Esophagus (tissue), 2 donors: ENCODE data around the gene SIGLEC15. TPM values are rescaled to one million over a fixed set of nuclear protein-coding genes. Genes with fewer than 3 reads are reported as not detected.
"Not testable (repeated sequence)": the region's sequence is repeated elsewhere in the genome, so short reads cannot be mapped to it uniquely, and the experiment has no call there.

Experiments
- H3K27ac ChIP-seq, 2 donors: one replicate each; pipeline ENCODE4 v1.5.1; 2013; ENCODE audit warnings: low read depth in 2 of 2, mild to moderate bottlenecking in 2 of 2, inconsistent platforms in 1 of 2, low read length in 1 of 2, moderate library complexity in 1 of 2
- H3K27me3 ChIP-seq, 2 donors: one replicate each; pipeline ENCODE4 v1.6.1; 2013; ENCODE audit warnings: low read length in 2 of 2, control low read depth in 1 of 2, mild to moderate bottlenecking in 1 of 2; ENCODE audit not compliant: insufficient read depth in 2 of 2, control insufficient read depth in 1 of 2
- H3K36me3 ChIP-seq, 2 donors: one replicate each; pipeline ENCODE4 v1.6.1; 2013; ENCODE audit warnings: low read length in 1 of 2; ENCODE audit not compliant: control insufficient read depth in 2 of 2, insufficient read depth in 2 of 2
- H3K4me1 ChIP-seq, 2 donors: one replicate each; pipeline ENCODE4 v1.6.1; 2013; ENCODE audit warnings: low read length in 1 of 2; ENCODE audit not compliant: control insufficient read depth in 2 of 2, insufficient read depth in 2 of 2
- H3K4me3 ChIP-seq, 2 donors: one replicate each; pipeline ENCODE4 v1.5.1; 2013; ENCODE audit warnings: low read length in 2 of 2, mild to moderate bottlenecking in 2 of 2, low read depth in 1 of 2, moderate library complexity in 1 of 2
- H3K9me3 ChIP-seq, 2 donors: one replicate each; pipeline ENCODE4 v1.6.1; 2013; ENCODE audit warnings: mild to moderate bottlenecking in 2 of 2, low read depth in 1 of 2, low read length in 1 of 2, moderate library complexity in 1 of 2; ENCODE audit not compliant: control insufficient read depth in 2 of 2, insufficient read depth in 1 of 2
- WGBS, 2 donors: extraction: QIAGEN DNeasy Blood & Tissue Kit; methylation state at CpG; one replicate each; pipeline ENCODE4 v1.1.7; 2013; 5-methylcytosine and 5-hydroxymethylcytosine counted together
- polyA plus RNA-seq, 2 donors: library from polyadenylated mRNA; stranded (reverse); fragments of 200-250 nt; gene quantifications; one replicate each; pipeline ENCODE4 v1.2.3, GENCODE V29; 2013
- donor health status: healthy with polysubstance abuse.
- donor health status: Bipolar disorder and iron deficiency.

The SIGLEC15 gene
- polyA plus RNA-seq, 2 donors: 0.02 TPM; not detected in 1

GRCh38 chr18:45788861-45789260 is 36.6 kb upstream of the SIGLEC15 start:
- Histone ChIP-seq H3K4me1 (peaks cover 0 to 2% of the 10 kb centered on the region in 2 donors), H3K4me3 (no peak overlapping the region), H3K36me3 (peaks cover 0 to 2% of the 10 kb centered on the region in 2 donors), H3K9me3 (peaks cover 0 to 3% of the 10 kb centered on the region in 2 donors), H3K27ac (no peak overlapping the region), H3K27me3 (peaks cover 4 to 5% of the 10 kb centered on the region in 2 donors)
- 89 to 93% methylated on average over 3 of the region's 3 CpGs for WGBS, 2 donors

DNA sequence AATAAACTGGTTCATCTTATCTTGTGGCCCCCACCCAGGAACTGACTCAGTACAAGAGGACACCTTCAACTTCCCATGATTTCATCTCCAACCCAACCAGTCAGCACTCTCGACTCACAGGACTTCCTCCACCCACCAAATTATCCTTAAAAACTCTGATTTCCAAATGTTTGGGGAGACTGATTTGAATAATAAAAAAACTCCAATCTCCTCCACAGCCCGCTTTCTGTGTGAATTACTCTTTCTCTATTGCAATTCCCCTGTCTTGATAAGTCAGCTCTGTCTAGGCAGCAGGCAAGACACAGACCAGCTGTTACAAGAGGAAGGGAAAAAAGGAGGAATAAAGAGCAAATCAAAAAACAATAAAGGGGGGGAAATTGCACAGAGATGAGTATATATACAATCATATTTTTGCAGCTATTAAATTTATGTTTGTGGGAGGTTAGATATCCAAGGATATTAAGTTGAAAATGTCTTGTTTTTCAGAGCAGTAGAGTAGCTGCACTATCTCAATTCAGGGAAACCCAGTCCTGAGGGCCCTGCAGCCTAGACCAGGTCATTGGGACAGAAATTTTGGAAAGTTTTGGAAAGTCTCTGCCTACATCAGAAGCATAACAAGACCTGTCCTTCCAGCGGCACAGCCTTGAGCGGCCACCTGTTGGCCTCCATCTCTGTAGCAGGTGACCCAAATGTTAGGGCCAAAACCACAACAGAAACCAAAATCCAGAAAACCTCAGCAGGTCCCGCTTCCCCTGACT is 32.8 kb upstream of the SIGLEC15 start:
- peaks cover 2 to 4% of the 10 kb centered on the region in 2 donors for H3K27me3 ChIP-seq

DNA sequence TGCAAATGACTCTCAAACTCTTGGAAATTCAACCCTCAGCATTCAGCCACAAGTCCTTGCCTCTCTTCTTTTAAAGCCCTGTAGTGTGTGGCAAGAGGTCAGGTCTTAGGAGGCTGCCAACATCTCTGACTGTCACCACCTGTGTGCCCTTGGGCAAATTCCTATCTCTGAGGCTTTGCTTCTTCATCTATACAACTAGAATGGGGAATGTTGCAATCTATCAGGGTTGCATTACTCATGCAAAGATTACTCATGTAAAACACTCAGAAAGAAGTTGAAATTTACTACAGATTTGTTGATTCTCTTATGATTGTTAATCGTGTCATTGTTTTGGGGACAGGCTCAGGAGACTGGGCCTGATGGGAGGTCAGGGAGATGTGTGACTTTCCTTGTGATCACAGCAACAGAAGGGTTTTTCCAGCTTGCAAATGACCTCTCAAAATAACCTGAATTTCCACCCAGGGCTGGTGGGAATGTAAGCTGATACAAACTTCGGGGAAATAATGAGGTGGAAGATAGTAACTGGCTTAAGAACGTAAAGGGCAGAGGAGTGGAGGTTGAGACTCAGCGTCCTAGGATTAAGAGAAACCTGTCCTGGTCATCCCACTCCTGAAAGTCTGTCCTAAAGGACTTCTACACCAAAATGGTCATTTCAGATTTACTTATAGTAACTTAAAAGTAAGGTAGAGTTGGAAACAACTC is 32.1 kb upstream of the SIGLEC15 start:
- Histone ChIP-seq H3K4me1 (peaks cover 0 to 2% of the 10 kb centered on the region in 2 donors), H3K36me3 (peaks cover 0 to under 1% of the 10 kb centered on the region in 2 donors), H3K27ac (no peak overlapping the region), H3K9me3 (peaks cover 0 to 3% of the 10 kb centered on the region in 2 donors), H3K27me3 (peaks cover under 1 to 4% of the 10 kb centered on the region in 2 donors), H3K4me3 (no peak overlapping the region)
- WGBS, 2 donors: 31 to 33% methylated on average over 4 of the region's 4 CpGs

More for the DNA sequence above, 32.8 kb upstream of the SIGLEC15 start:
- Histone ChIP-seq H3K27ac (no peak overlapping the region), H3K4me1 (peaks cover 0 to 2% of the 10 kb centered on the region in 2 donors), H3K4me3 (no peak overlapping the region), H3K9me3 (peaks cover 0 to 3% of the 10 kb centered on the region in 2 donors), H3K36me3 (peaks cover 0 to 2% of the 10 kb centered on the region in 2 donors)
- WGBS, 2 donors: 62 to 75% methylated on average over 5 of the region's 5 CpGs

DNA sequence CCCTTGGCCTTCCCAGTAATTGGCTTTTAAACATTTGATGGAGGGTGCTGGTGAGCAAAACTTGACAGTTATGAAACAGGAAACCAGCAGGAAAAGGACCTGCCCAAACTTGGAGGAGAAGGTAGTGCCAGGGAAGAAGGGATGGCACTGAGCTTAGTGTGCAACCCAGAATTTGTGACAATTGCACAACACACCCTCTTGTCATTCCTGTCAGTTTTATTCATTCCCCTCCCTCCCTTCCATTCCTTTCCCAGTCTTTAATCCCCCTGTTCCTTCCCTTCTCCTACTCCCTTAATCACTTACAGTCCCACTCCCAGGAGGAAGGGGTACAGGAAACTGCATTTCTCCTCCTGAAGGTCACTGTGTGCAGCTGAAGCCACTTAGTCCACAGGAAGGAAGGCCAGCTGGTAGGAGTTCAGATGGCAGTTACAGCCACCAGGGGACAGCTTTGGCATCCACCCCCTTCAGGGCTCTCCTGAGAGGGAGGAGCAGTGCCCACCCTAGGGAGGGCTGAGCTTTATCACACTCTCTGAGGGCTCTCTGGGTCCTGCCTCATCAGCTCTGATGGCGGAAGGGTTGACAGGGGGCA is 24.0 kb upstream of the SIGLEC15 start:
- 91 to 93% methylated on average over 1 of the region's 1 CpG for WGBS, 2 donors
- peaks cover 0 to 6% of the 10 kb centered on the region in 2 donors for H3K9me3 ChIP-seq

DNA sequence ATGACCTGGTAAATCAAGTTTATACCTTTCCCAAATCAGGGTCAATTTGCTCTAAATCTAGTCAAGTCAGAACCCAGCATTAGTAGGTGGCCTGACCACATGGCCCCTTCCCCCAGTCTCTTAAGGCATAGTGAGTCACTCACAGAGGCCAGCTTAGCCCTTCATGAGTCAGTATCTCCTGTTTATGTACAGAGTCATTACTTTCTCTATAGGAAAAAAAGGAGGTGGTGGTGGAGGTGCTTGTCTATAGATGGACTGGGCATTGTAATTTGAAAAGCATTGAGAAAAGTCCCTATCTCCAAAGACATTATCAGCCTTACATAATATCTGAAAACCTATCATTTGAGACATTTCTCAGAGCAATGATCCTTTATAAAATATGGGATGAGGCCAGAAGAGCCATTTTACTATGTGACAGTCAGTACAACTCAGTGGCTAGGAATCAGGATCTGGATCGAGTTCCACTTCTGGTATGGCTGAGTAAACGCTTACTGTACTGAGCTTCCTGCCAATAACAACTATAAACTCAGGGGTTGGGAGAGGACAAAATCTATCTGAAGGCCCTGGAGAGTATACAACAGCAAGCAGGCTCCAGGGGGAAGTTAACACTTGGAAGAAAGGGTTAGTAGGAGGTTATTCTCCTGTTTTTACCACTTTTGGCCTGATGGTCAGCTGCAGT is 22.5 kb upstream of the SIGLEC15 start:
- H3K27ac ChIP-seq: no peak overlapping the region

More for the DNA sequence above, 24.0 kb upstream of the SIGLEC15 start:
- H3K36me3 ChIP-seq: no peaks in the 10 kb centered on the region
- H3K27me3 ChIP-seq: peaks cover 0 to 5% of the 10 kb centered on the region in 2 donors
- no peak overlapping the region for H3K27ac ChIP-seq
- no peak overlapping the region for H3K4me3 ChIP-seq
- H3K4me1 ChIP-seq: no peaks in the 10 kb centered on the region

GRCh38 chr18:45805551-45805950 is 19.9 kb upstream of the SIGLEC15 start:
- Histone ChIP-seq H3K27ac (no peak overlapping the region), H3K4me1 (no peaks in the 10 kb centered on the region), H3K4me3 (no peak overlapping the region), H3K27me3 (peaks cover 0 to 3% of the 10 kb centered on the region in 2 donors), H3K9me3 (peaks cover 0 to 8% of the 10 kb centered on the region in 2 donors), H3K36me3 (no peaks in the 10 kb centered on the region)

More for the DNA sequence above, 22.5 kb upstream of the SIGLEC15 start:
- H3K9me3 ChIP-seq: peaks cover 0 to 8% of the 10 kb centered on the region in 2 donors
- H3K4me3 ChIP-seq: no peak overlapping the region
- no peaks in the 10 kb centered on the region for H3K4me1 ChIP-seq
- peaks cover 0 to 5% of the 10 kb centered on the region in 2 donors for H3K27me3 ChIP-seq
- no peaks in the 10 kb centered on the region for H3K36me3 ChIP-seq
- 39 to 56% methylated on average over 2 of the region's 2 CpGs for WGBS, 2 donors

DNA sequence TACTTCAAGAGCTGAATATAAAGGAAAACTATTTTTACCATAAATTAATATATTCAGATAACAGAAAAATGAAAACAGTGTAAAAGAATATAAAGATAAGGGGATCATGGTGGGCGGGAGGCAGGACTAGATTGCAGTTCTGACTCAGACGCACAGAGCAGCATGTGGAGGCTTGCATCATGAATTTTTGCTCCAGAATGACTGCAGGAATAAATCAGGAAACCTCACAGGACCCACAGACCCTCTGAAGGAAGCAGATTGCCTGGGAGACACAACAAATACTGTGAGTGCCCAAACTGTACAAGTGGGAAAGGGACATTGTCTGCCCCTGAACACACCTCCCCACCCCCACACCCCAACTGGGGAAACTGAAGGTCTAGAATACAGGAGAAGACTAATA is 19.2 kb upstream of the SIGLEC15 start:
- Histone ChIP-seq H3K36me3 (no peaks in the 10 kb centered on the region), H3K27ac (no peak overlapping the region), H3K4me3 (no peak overlapping the region), H3K27me3 (no peaks in the 10 kb centered on the region), H3K9me3 (peaks cover 0 to 8% of the 10 kb centered on the region in 2 donors), H3K4me1 (no peaks in the 10 kb centered on the region)
- WGBS, 2 donors: 45 to 47% methylated on average over 2 of the region's 2 CpGs

DNA sequence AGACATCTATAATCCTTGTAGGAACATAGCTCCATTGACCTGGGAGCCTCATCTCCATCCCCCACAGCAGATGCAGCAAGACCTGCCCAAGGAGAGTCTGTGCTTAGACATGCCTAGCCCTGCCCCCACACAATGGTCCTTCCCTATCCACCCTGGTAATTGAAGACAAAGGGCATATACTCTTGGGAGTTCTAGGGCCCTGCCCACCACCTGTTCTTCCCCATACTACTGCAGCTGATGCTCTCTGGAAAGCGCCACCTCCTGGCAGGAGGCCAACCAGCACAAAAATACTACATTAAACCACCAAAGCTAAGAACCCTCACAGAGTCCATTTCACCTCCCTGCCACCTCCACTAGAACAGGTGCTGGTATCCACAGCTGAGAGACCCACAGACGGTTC is 18.3 kb upstream of the SIGLEC15 start:
- H3K4me3 ChIP-seq, H3K27me3 ChIP-seq, H3K36me3 ChIP-seq, H3K4me1 ChIP-seq, H3K9me3 ChIP-seq, H3K27ac ChIP-seq: not testable (repeated sequence)
- WGBS, 2 donors: 40 to 41% methylated on average over 2 of the region's 2 CpGs

GRCh38 chr18:45814733-45815132 is 10.7 kb upstream of the SIGLEC15 start:
- H3K27ac ChIP-seq, H3K36me3 ChIP-seq, H3K27me3 ChIP-seq, H3K9me3 ChIP-seq, H3K4me1 ChIP-seq, H3K4me3 ChIP-seq: not testable (repeated sequence)
